Measurements from ENCODE around the gene PXDN.

Gene PXDN

GRCh38 chr2:1639086-1639858 lies 105.0 kb downstream of the PXDN start:
- no peak for DNase-seq (ENCODE audit: low read depth)
- H3K4me3 ChIP-seq (ENCODE audit: low read depth, low read length), result no peak overlapping the region
- no peak for TF ChIP-seq CTCF (IDR thresholded peaks at IDR 0.05; ENCODE audit: control insufficient read depth, extremely low read depth, insufficient read depth)

- no peak for DNase-seq (ENCODE audit: low read depth)
- no peak for TF ChIP-seq CTCF (IDR thresholded peaks at IDR 0.05; ENCODE audit: control insufficient read depth, extremely low read depth, insufficient read depth)
- no peak overlapping the region for H3K4me3 ChIP-seq (ENCODE audit: low read depth, low read length)
These were observed 105.9 kb downstream of the PXDN start for GRCh38 chr2:1638281-1638860.

GRCh38 chr2:1636791-1637415 lies 107.4 kb downstream of the PXDN start:
- DNase-seq (ENCODE audit: low read depth), result no peak
- H3K4me3 ChIP-seq (ENCODE audit: low read depth, low read length), result no peak overlapping the region
- TF ChIP-seq CTCF (IDR thresholded peaks at IDR 0.05; ENCODE audit: control insufficient read depth, extremely low read depth, insufficient read depth), result no peak

GRCh38 chr2:1635823-1636222 lies 108.5 kb downstream of the PXDN start:
- no peak for DNase-seq (ENCODE audit: low read depth)
- TF ChIP-seq CTCF (IDR thresholded peaks at IDR 0.05; ENCODE audit: control insufficient read depth, extremely low read depth, insufficient read depth), result no peak
- H3K4me3 ChIP-seq (ENCODE audit: low read depth, low read length), result no peak overlapping the region

- no peak overlapping the region for H3K4me3 ChIP-seq (ENCODE audit: low read depth, low read length)
- no peak for TF ChIP-seq CTCF (IDR thresholded peaks at IDR 0.05; ENCODE audit: control insufficient read depth, extremely low read depth, insufficient read depth)
- no peak for DNase-seq (ENCODE audit: low read depth)
These were observed 109.5 kb downstream of the PXDN start for GRCh38 chr2:1634681-1635341.

- no peak overlapping the region for H3K4me3 ChIP-seq (ENCODE audit: low read depth, low read length)
- TF ChIP-seq CTCF (IDR thresholded peaks at IDR 0.05; ENCODE audit: control insufficient read depth, extremely low read depth, insufficient read depth), result no peak
- no peak for DNase-seq (ENCODE audit: low read depth)
These were observed 110.3 kb downstream of the PXDN start for GRCh38 chr2:1633936-1634587.
